Naive B cell (primary cell): ENCODE data around the gene DOK1. TPM values are rescaled to one million over a fixed set of nuclear protein-coding genes. Genes with fewer than 3 reads are reported as not detected.

ENCODE experiments used
- ATAC-seq, 2 donors: fragments of 150-1000 bp; cut with Tn5 transposase; 2 replicates each; pipeline ENCODE4 v1.10.0; 2021; ENCODE audit warnings: low read depth in 2 of 2, mild to moderate bottlenecking in 2 of 2, moderate library complexity in 2 of 2
- DNase-seq: peaks from one replicate; pipeline ENCODE4 v3.0.0; 2022
- H3K27ac Mint-ChIP-seq, 6 donors: one replicate each; pipeline ENCODE4 v1.8.0; 2020 to 2022; ENCODE audit warnings: mild to moderate bottlenecking in 6 of 6, mixed read lengths in 6 of 6, moderate library complexity in 5 of 6, inconsistent platforms in 2 of 6
- H3K27me3 Mint-ChIP-seq, 3 donors: one replicate each; pipeline ENCODE4 v1.8.0; 2021 to 2022; ENCODE audit warnings: mixed read lengths in 3 of 3, mild to moderate bottlenecking in 1 of 3
- H3K36me3 Mint-ChIP-seq, 2 donors: one replicate each; pipeline ENCODE4 v1.8.0; 2020 to 2022; ENCODE audit warnings: mixed read lengths in 2 of 2, inconsistent platforms in 1 of 2, mild to moderate bottlenecking in 1 of 2
- H3K4me1 Mint-ChIP-seq, 3 donors: one replicate each; pipeline ENCODE4 v1.8.0; 2020 to 2022; ENCODE audit warnings: mixed read lengths in 3 of 3, inconsistent platforms in 1 of 3, mild to moderate bottlenecking in 1 of 3, moderate library complexity in 1 of 3
- H3K4me3 Mint-ChIP-seq, 8 donors: one replicate each; pipeline ENCODE4 v1.8.0; 2020 to 2022; ENCODE audit warnings: mild to moderate bottlenecking in 8 of 8, mixed read lengths in 8 of 8, moderate library complexity in 8 of 8, inconsistent platforms in 2 of 8
- H3K9me3 Mint-ChIP-seq, 7 donors: one replicate each; pipeline ENCODE4 v1.8.0; 2020 to 2022; ENCODE audit warnings: mixed read lengths in 7 of 7, mild to moderate bottlenecking in 5 of 7, inconsistent platforms in 2 of 7, moderate library complexity in 1 of 7
- polyA plus RNA-seq, 6 donors: library from polyadenylated mRNA; unstranded; fragments of 300-500 nt; fragmentation: Illumina TruSeq; gene quantifications; one replicate each; pipeline ENCODE4 v1.2.3, GENCODE V29; 2021; ENCODE audit warnings: low read depth in 6 of 6

Gene DOK1
- polyA plus RNA-seq, 6 donors from 2014 or later = 21.2 to 44.1 (median 34.3) TPM

- Mint-ChIP-seq H3K27me3 (no peaks in the 10 kb centered on the region), H3K36me3 (no peaks in the 10 kb centered on the region), H3K4me1 (peaks cover 22 to 41% (median 34%) of the 10 kb centered on the region in 3 donors)
Measured at GRCh38 chr2:74572178-74572925, 17.8 kb downstream of the DOK1 start.

GRCh38 chr2:74573747-74574562 is 19.4 kb downstream of the DOK1 start:
- Mint-ChIP-seq H3K36me3 (no peaks in the 10 kb centered on the region), H3K9me3 (peaks cover 0 to 2% (median 0%) of the 10 kb centered on the region in 7 donors), H3K4me3 (peak overlapping the region; percentile 63 to 89 (median 78)), H3K27me3 (no peaks in the 10 kb centered on the region), H3K4me1 (peaks cover 26 to 42% (median 31%) of the 10 kb centered on the region in 3 donors), H3K27ac (peak overlapping the region; percentile 2 to 88 (median 36))
- ATAC-seq (peak; percentile 68 to 71), DNase-seq (peak; percentile 41)

More at GRCh38 chr2:74572178-74572925, 17.8 kb downstream of the DOK1 start:
- H3K27ac Mint-ChIP-seq = peak overlapping the region in 2 of 6 donors; percentile 40 to 57
- no peak for ATAC-seq
- H3K9me3 Mint-ChIP-seq = peaks cover 0 to 2% (median 0%) of the 10 kb centered on the region in 7 donors
- peak overlapping the region in 5 of 8 donors; percentile 12 to 80 (median 20) for H3K4me3 Mint-ChIP-seq
- DNase-seq = no peak

GRCh38 chr2:74575320-74575719 is 20.8 kb downstream of the DOK1 start:
- DNase-seq (no peak), ATAC-seq (no peak)
- Mint-ChIP-seq H3K9me3 (peaks cover 0 to 2% (median 0%) of the 10 kb centered on the region in 7 donors), H3K36me3 (no peaks in the 10 kb centered on the region), H3K27me3 (peaks cover 0 to 6% (median 5%) of the 10 kb centered on the region in 3 donors), H3K4me1 (peaks cover 20 to 38% (median 31%) of the 10 kb centered on the region in 3 donors), H3K4me3 (no peak overlapping the region), H3K27ac (no peak overlapping the region)

- peak overlapping the region in 1 of 8 donors; percentile 30 for H3K4me3 Mint-ChIP-seq
- H3K27ac Mint-ChIP-seq = peak overlapping the region in 2 of 6 donors; percentile 15 to 33
- no peaks in the 10 kb centered on the region for H3K36me3 Mint-ChIP-seq
- DNase-seq = no peak
- peaks cover 20 to 38% (median 31%) of the 10 kb centered on the region in 3 donors for H3K4me1 Mint-ChIP-seq
- no peak for ATAC-seq
- peaks cover 0 to 12% (median 10%) of the 10 kb centered on the region in 3 donors for H3K27me3 Mint-ChIP-seq
- H3K9me3 Mint-ChIP-seq = peaks cover 0 to 2% (median 0%) of the 10 kb centered on the region in 7 donors
Measured at GRCh38 chr2:74576211-74576862, 21.8 kb downstream of the DOK1 start.

- DNase-seq = no peak
- H3K36me3 Mint-ChIP-seq = no peaks in the 10 kb centered on the region
- ATAC-seq = peak in 1 of 2 donors; percentile 48
- peak overlapping the region in 2 of 6 donors; percentile 15 to 33 for H3K27ac Mint-ChIP-seq
- H3K4me3 Mint-ChIP-seq = peak overlapping the region in 1 of 8 donors; percentile 30
- peaks cover 20 to 38% (median 31%) of the 10 kb centered on the region in 3 donors for H3K4me1 Mint-ChIP-seq
- H3K9me3 Mint-ChIP-seq = peaks cover 0 to 2% (median 0%) of the 10 kb centered on the region in 7 donors
- H3K27me3 Mint-ChIP-seq = peaks cover 0 to 13% (median 11%) of the 10 kb centered on the region in 3 donors
Measured at GRCh38 chr2:74576863-74577229, 22.3 kb downstream of the DOK1 start.

- Mint-ChIP-seq H3K4me1 (peaks cover 20 to 38% (median 31%) of the 10 kb centered on the region in 3 donors), H3K27me3 (peaks cover 0 to 13% (median 11%) of the 10 kb centered on the region in 3 donors), H3K9me3 (peaks cover 0 to 2% (median 0%) of the 10 kb centered on the region in 7 donors), H3K4me3 (no peak overlapping the region), H3K27ac (peak overlapping the region in 2 of 6 donors; percentile 33 to 44), H3K36me3 (no peaks in the 10 kb centered on the region)
- ATAC-seq = no peak
- no peak for DNase-seq
Measured at GRCh38 chr2:74577448-74577847, 22.9 kb downstream of the DOK1 start.

GRCh38 chr2:74578408-74578807 is 23.9 kb downstream of the DOK1 start:
- no peaks in the 10 kb centered on the region for H3K36me3 Mint-ChIP-seq
- H3K4me3 Mint-ChIP-seq = no peak overlapping the region
- no peak for DNase-seq
- ATAC-seq = no peak
- peak overlapping the region in 1 of 6 donors; percentile 57 for H3K27ac Mint-ChIP-seq
- peaks cover 20 to 36% (median 31%) of the 10 kb centered on the region in 3 donors for H3K4me1 Mint-ChIP-seq
- H3K9me3 Mint-ChIP-seq = peaks cover 0 to 2% (median 0%) of the 10 kb centered on the region in 7 donors
- peaks cover 0 to 13% (median 11%) of the 10 kb centered on the region in 3 donors for H3K27me3 Mint-ChIP-seq

GRCh38 chr2:74581463-74581862 is 26.9 kb downstream of the DOK1 start:
- ATAC-seq (no peak), DNase-seq (no peak)
- H3K27ac Mint-ChIP-seq = no peak overlapping the region
- H3K27me3 Mint-ChIP-seq = peaks cover 0 to 13% (median 11%) of the 10 kb centered on the region in 3 donors
- H3K36me3 Mint-ChIP-seq = no peaks in the 10 kb centered on the region
- peaks cover 7 to 24% (median 14%) of the 10 kb centered on the region in 3 donors for H3K4me1 Mint-ChIP-seq
- H3K4me3 Mint-ChIP-seq = no peak overlapping the region
- H3K9me3 Mint-ChIP-seq = no peaks in the 10 kb centered on the region

GRCh38 chr2:74582184-74582583 is 27.7 kb downstream of the DOK1 start:
- Mint-ChIP-seq H3K36me3 (no peaks in the 10 kb centered on the region), H3K4me3 (no peak overlapping the region), H3K27ac (no peak overlapping the region), H3K9me3 (no peaks in the 10 kb centered on the region), H3K27me3 (peaks cover 0 to 13% (median 11%) of the 10 kb centered on the region in 3 donors), H3K4me1 (peaks cover 6 to 16% (median 7%) of the 10 kb centered on the region in 3 donors)
- ATAC-seq = no peak
- DNase-seq = no peak

GRCh38 chr2:74583504-74583903 is 29.0 kb downstream of the DOK1 start:
- no peak overlapping the region for H3K27ac Mint-ChIP-seq
- H3K9me3 Mint-ChIP-seq = no peaks in the 10 kb centered on the region
- no peak overlapping the region for H3K4me3 Mint-ChIP-seq
- ATAC-seq (no peak), DNase-seq (no peak)
- H3K27me3 Mint-ChIP-seq = peaks cover 0 to 13% (median 11%) of the 10 kb centered on the region in 3 donors
- peaks cover 4 to 15% (median 5%) of the 10 kb centered on the region in 3 donors for H3K4me1 Mint-ChIP-seq
- H3K36me3 Mint-ChIP-seq = no peaks in the 10 kb centered on the region

GRCh38 chr2:74584088-74584645 is 29.6 kb downstream of the DOK1 start:
- Mint-ChIP-seq H3K4me1 (peaks cover 4 to 15% (median 5%) of the 10 kb centered on the region in 3 donors), H3K4me3 (no peak overlapping the region), H3K36me3 (no peaks in the 10 kb centered on the region), H3K27ac (no peak overlapping the region), H3K27me3 (peaks cover 6 to 16% (median 13%) of the 10 kb centered on the region in 3 donors), H3K9me3 (no peaks in the 10 kb centered on the region)
- no peak for DNase-seq
- ATAC-seq = no peak

- Mint-ChIP-seq H3K4me1 (peaks cover 4 to 15% (median 5%) of the 10 kb centered on the region in 3 donors), H3K27me3 (peaks cover 5 to 20% (median 9%) of the 10 kb centered on the region in 3 donors), H3K4me3 (peak overlapping the region in 4 of 8 donors; percentile 23 to 44 (median 36)), H3K27ac (peak overlapping the region in 3 of 6 donors; percentile 32 to 43 (median 33)), H3K9me3 (no peaks in the 10 kb centered on the region), H3K36me3 (no peaks in the 10 kb centered on the region)
- DNase-seq (no peak), ATAC-seq (no peak)
Measured at GRCh38 chr2:74585406-74586185, 31.1 kb downstream of the DOK1 start.
